OCI-LY3 (cell line): Measurements from ENCODE around the gene EYA2.

ENCODE experiments used
- CTCF ChIP-seq: fragments of 200-600, 300-600 bp; sonication (generic); IDR thresholded peaks from 2 replicates; pipeline ENCODE4 v1.5.1; 2014; ENCODE audit warnings: antibody characterized with exemption, low read length, low read depth
- EZH2phosphoT487 ChIP-seq: fragments of 200-600 bp; shearing (Covaris generic); IDR thresholded peaks from 2 replicates; pipeline ENCODE4 v1.6.1; 2018; ENCODE audit warnings: antibody characterized with exemption, mixed run types, low read depth

- no peak for TF ChIP-seq CTCF
- TF ChIP-seq EZH2phosphoT487: no peak
Observed at GRCh38 chr20:47054945-47055344, 160.3 kb downstream of the EYA2 start.
